ENCODE results near the gene EYS. TPM values are rescaled to one million over a fixed set of nuclear protein-coding genes. Genes with fewer than 3 reads are reported as not detected.

The EYS gene
- polyA plus RNA-seq, 1 of the 3 experiments (the other 2 are of a cell fraction) = 0.05 TPM

DNA sequence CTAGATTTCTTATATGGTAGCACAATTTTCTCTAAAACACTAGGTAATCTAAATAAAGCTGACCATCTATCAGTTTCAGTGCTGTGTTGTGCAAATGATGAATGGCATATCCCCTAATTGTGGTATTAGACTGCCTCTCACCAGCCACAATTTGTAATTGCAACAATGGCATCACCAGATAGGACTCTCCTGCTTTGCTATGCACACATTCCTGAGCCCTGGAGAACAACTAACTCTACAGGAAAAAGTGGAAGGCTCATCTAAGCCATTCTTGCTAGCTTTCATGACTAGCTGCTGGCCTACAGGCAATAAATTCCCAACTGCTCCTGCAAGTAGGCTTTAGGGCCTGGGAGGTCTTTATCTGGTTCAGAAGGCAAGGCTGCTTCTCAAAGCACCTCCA, 974.1 kb downstream of the EYS start (continued):
- TF ChIP-seq, protein P1, sequence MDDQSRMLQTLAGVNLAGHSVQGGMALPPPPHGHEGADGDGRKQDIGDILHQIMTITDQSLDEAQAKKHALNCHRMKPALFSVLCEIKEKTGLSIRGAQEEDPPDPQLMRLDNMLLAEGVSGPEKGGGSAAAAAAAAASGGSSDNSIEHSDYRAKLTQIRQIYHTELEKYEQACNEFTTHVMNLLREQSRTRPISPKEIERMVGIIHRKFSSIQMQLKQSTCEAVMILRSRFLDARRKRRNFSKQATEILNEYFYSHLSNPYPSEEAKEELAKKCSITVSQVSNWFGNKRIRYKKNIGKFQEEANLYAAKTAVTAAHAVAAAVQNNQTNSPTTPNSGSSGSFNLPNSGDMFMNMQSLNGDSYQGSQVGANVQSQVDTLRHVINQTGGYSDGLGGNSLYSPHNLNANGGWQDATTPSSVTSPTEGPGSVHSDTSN (IDR thresholded peaks at IDR 0.05) = no peak

DNA sequence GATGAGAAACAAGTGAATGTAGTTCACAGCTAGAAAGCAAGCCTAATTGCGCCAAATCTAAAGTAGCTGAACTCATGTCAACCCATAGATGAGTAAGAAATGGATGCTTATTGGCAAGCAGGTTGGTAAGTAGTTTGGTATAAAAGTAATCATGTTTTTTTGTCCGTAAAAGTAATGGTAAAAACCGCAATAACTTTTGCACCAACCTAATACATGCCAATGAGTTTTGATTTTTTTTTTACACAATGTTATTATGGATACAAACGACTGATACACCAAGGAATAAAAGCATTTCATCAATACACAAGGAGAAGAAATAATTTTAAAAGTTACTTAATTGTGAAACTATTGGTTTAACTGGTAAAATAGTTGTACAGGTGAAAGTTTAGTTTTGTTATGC, 977.5 kb downstream of the EYS start:
- Histone ChIP-seq H3K27ac (ENCODE audit: low read depth in 2 of 2, low read length in 1 of 2) (no peak overlapping the region), H3K9me2 (no peaks in the 10 kb centered on the region; the same call in 1 of the 2 replicates), H3K9ac (no peak overlapping the region), H3K4me2 (no peak overlapping the region), H3F3A (replicated peaks; ENCODE audit: insufficient read depth) (no peaks in the 10 kb centered on the region), H2AFZ (ENCODE audit: low read depth) (no peak overlapping the region), H3K27me3 (ENCODE audit: insufficient read depth) (no peaks in the 10 kb centered on the region), H3K4me1 (ENCODE audit: control insufficient read depth in 1 of 2, insufficient read depth in 2 of 2, low read depth in 1 of 2, low read length in 1 of 2) (no peaks in the 10 kb centered on the region), H3K36me3 (replicated peaks in 1 of 2; ENCODE audit: control insufficient read depth in 1 of 2, insufficient read depth in 2 of 2, low read length in 1 of 2) (no peaks in the 10 kb centered on the region), H3K79me2 (ENCODE audit: insufficient read depth) (no peaks in the 10 kb centered on the region), H3K9me3 (no peaks in the 10 kb centered on the region), H4K20me1 (ENCODE audit: insufficient read depth) (no peaks in the 10 kb centered on the region), H3K4me3 (ENCODE audit: low read depth in 2 of 2, low read length in 1 of 2) (no peak overlapping the region)
- DNase-seq = no peak
- ChIA-PET CTCF (no interaction called here), POLR2A (no interaction called here)
- TF ChIP-seq FOXM1 (IDR thresholded peaks at IDR 0.05; ENCODE audit: low read depth) (no peak), YY1 (IDR thresholded peaks at IDR 0.05; ENCODE audit: low read depth) (no peak), TAF1 (IDR thresholded peaks at IDR 0.05; ENCODE audit: borderline replicate concordance, low read depth, low read length) (no peak), RAD21 (IDR thresholded peaks at IDR 0.05; ENCODE audit: low read length) (no peak), SMC3 (IDR thresholded peaks at IDR 0.05; ENCODE audit: low read depth, low read length) (no peak), EP300 (IDR thresholded peaks at IDR 0.05; ENCODE audit: borderline replicate concordance in 1 of 2, low read depth in 1 of 2, low read length in 1 of 2) (no peak), FOSL2 (IDR thresholded peaks at IDR 0.05; ENCODE audit: borderline replicate concordance, low read depth) (no peak), NRF1 (IDR thresholded peaks at IDR 0.05; ENCODE audit: low read depth, low read length) (no peak), USF2 (IDR thresholded peaks at IDR 0.05; ENCODE audit: borderline replicate concordance, low read depth, low read length) (no peak), CHD2 (IDR thresholded peaks at IDR 0.05; ENCODE audit: low read length, partially characterized antibody) (no peak), TCF12 (IDR thresholded peaks at IDR 0.05) (no peak), SIN3A (IDR thresholded peaks at IDR 0.05; ENCODE audit: borderline replicate concordance, low read depth, low read length) (no peak)
- TF ChIP-seq, protein P1 (IDR thresholded peaks at IDR 0.05) = no peak
- TF ChIP-seq, protein P2, sequence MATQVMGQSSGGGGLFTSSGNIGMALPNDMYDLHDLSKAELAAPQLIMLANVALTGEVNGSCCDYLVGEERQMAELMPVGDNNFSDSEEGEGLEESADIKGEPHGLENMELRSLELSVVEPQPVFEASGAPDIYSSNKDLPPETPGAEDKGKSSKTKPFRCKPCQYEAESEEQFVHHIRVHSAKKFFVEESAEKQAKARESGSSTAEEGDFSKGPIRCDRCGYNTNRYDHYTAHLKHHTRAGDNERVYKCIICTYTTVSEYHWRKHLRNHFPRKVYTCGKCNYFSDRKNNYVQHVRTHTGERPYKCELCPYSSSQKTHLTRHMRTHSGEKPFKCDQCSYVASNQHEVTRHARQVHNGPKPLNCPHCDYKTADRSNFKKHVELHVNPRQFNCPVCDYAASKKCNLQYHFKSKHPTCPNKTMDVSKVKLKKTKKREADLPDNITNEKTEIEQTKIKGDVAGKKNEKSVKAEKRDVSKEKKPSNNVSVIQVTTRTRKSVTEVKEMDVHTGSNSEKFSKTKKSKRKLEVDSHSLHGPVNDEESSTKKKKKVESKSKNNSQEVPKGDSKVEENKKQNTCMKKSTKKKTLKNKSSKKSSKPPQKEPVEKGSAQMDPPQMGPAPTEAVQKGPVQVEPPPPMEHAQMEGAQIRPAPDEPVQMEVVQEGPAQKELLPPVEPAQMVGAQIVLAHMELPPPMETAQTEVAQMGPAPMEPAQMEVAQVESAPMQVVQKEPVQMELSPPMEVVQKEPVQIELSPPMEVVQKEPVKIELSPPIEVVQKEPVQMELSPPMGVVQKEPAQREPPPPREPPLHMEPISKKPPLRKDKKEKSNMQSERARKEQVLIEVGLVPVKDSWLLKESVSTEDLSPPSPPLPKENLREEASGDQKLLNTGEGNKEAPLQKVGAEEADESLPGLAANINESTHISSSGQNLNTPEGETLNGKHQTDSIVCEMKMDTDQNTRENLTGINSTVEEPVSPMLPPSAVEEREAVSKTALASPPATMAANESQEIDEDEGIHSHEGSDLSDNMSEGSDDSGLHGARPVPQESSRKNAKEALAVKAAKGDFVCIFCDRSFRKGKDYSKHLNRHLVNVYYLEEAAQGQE (IDR thresholded peaks at IDR 0.05; ENCODE audit: low read depth, low read length) = no peak
- TF ChIP-seq, protein P3, sequence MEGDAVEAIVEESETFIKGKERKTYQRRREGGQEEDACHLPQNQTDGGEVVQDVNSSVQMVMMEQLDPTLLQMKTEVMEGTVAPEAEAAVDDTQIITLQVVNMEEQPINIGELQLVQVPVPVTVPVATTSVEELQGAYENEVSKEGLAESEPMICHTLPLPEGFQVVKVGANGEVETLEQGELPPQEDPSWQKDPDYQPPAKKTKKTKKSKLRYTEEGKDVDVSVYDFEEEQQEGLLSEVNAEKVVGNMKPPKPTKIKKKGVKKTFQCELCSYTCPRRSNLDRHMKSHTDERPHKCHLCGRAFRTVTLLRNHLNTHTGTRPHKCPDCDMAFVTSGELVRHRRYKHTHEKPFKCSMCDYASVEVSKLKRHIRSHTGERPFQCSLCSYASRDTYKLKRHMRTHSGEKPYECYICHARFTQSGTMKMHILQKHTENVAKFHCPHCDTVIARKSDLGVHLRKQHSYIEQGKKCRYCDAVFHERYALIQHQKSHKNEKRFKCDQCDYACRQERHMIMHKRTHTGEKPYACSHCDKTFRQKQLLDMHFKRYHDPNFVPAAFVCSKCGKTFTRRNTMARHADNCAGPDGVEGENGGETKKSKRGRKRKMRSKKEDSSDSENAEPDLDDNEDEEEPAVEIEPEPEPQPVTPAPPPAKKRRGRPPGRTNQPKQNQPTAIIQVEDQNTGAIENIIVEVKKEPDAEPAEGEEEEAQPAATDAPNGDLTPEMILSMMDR (IDR thresholded peaks at IDR 0.05) = no peak
- TF ChIP-seq, protein P4, sequence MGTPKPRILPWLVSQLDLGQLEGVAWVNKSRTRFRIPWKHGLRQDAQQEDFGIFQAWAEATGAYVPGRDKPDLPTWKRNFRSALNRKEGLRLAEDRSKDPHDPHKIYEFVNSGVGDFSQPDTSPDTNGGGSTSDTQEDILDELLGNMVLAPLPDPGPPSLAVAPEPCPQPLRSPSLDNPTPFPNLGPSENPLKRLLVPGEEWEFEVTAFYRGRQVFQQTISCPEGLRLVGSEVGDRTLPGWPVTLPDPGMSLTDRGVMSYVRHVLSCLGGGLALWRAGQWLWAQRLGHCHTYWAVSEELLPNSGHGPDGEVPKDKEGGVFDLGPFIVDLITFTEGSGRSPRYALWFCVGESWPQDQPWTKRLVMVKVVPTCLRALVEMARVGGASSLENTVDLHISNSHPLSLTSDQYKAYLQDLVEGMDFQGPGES (IDR thresholded peaks at IDR 0.05; ENCODE audit: low read depth, low read length) = no peak
- 47% methylated on average over 4 of the region's 4 CpGs for WGBS (ENCODE audit: low lambda C conversion rate)

All from SK-N-SH (cell line).